ENCODE measurements around the gene TENM3.

TENM3 gene

DNA sequence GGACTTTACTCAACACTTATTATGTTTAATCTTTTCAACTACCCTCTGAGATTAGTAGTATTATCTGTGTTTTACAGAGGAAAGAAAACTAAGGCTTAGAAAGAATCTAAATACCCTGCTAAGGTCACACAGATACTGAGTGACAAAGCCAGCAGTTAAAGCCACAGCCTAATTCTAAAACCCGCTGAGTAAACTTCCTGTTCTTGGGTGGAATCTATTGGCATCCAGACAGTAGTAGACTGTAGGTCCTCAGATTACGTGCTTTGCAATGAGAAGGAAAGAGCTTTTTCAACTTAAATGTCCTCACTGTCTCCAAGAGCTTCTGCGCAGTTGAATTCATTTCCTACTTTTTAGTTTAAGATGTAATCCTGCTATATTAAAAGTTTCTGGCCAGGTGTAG is 126.0 kb downstream of the TENM3 start:
- peak; percentile 38; the same call in 1 of the 3 replicates for ATAC-seq
- TF ChIP-seq SNAI2 (CRISPR knock-in tag; IDR thresholded peaks at IDR 0.05) (no peak), BACH2 (CRISPR knock-in tag; IDR thresholded peaks at IDR 0.05; ENCODE audit: borderline replicate concordance) (no peak), ESRRG (CRISPR knock-in tag; IDR thresholded peaks at IDR 0.05) (no peak), PPARA (CRISPR knock-in tag; IDR thresholded peaks at IDR 0.05; ENCODE audit: borderline replicate concordance) (no peak), ZNF8 (CRISPR knock-in tag; IDR thresholded peaks at IDR 0.05) (no peak), CSDC2 (CRISPR knock-in tag; IDR thresholded peaks at IDR 0.05) (no peak), OSR1 (CRISPR knock-in tag; IDR thresholded peaks at IDR 0.05) (no peak), RARB (CRISPR knock-in tag; IDR thresholded peaks at IDR 0.05) (no peak), ISL1 (CRISPR knock-in tag; IDR thresholded peaks at IDR 0.05) (no peak)
- TF ChIP-seq, protein P1, sequence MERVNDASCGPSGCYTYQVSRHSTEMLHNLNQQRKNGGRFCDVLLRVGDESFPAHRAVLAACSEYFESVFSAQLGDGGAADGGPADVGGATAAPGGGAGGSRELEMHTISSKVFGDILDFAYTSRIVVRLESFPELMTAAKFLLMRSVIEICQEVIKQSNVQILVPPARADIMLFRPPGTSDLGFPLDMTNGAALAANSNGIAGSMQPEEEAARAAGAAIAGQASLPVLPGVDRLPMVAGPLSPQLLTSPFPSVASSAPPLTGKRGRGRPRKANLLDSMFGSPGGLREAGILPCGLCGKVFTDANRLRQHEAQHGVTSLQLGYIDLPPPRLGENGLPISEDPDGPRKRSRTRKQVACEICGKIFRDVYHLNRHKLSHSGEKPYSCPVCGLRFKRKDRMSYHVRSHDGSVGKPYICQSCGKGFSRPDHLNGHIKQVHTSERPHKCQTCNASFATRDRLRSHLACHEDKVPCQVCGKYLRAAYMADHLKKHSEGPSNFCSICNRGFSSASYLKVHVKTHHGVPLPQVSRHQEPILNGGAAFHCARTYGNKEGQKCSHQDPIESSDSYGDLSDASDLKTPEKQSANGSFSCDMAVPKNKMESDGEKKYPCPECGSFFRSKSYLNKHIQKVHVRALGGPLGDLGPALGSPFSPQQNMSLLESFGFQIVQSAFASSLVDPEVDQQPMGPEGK (CRISPR knock-in tag; IDR thresholded peaks at IDR 0.05; ENCODE audit: borderline replicate concordance): no peak
- TF ChIP-seq, protein P2, sequence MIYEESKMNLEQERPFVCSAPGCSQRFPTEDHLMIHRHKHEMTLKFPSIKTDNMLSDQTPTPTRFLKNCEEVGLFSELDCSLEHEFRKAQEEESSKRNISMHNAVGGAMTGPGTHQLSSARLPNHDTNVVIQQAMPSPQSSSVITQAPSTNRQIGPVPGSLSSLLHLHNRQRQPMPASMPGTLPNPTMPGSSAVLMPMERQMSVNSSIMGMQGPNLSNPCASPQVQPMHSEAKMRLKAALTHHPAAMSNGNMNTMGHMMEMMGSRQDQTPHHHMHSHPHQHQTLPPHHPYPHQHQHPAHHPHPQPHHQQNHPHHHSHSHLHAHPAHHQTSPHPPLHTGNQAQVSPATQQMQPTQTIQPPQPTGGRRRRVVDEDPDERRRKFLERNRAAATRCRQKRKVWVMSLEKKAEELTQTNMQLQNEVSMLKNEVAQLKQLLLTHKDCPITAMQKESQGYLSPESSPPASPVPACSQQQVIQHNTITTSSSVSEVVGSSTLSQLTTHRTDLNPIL (CRISPR knock-in tag; IDR thresholded peaks at IDR 0.05; ENCODE audit: low read depth): no peak

DNA sequence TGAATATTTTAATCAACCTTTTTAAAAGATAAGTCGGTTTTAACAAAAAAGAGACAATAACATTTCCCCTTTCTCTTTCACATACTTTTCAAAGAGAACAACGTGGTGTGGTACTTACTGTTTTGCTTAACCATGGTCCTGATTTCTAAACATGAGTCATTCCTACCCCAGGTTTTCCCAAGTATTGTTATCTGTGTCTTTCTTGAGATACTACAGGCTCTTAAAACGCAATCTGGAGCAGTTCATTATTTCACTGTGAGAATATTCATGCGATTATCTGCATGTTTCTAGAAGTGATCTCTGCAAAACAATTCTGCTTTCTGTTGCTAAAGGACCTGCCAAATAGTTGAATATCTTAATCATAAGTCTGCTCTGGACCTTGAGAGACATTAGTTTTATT is 127.3 kb downstream of the TENM3 start:
- no peak for TF ChIP-seq ZC3H10 (CRISPR knock-in tag; IDR thresholded peaks at IDR 0.05)
- TF ChIP-seq GLIS3 (CRISPR knock-in tag; IDR thresholded peaks at IDR 0.05): no peak
- TF ChIP-seq, protein P2 (CRISPR knock-in tag; IDR thresholded peaks at IDR 0.05; ENCODE audit: low read depth): no peak
- no peak for TF ChIP-seq ZFP30 (CRISPR knock-in tag; IDR thresholded peaks at IDR 0.05)
- TF ChIP-seq, protein P3, sequence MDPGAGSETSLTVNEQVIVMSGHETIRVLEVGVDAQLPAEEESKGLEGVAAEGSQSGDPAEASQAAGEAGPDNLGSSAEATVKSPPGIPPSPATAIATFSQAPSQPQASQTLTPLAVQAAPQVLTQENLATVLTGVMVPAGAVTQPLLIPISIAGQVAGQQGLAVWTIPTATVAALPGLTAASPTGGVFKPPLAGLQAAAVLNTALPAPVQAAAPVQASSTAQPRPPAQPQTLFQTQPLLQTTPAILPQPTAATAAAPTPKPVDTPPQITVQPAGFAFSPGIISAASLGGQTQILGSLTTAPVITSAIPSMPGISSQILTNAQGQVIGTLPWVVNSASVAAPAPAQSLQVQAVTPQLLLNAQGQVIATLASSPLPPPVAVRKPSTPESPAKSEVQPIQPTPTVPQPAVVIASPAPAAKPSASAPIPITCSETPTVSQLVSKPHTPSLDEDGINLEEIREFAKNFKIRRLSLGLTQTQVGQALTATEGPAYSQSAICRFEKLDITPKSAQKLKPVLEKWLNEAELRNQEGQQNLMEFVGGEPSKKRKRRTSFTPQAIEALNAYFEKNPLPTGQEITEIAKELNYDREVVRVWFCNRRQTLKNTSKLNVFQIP (CRISPR knock-in tag; IDR thresholded peaks at IDR 0.05; ENCODE audit: borderline replicate concordance, low read depth): no peak
- no peak for TF ChIP-seq BACH2 (CRISPR knock-in tag; IDR thresholded peaks at IDR 0.05; ENCODE audit: borderline replicate concordance)
- TF ChIP-seq CSDC2 (CRISPR knock-in tag; IDR thresholded peaks at IDR 0.05): no peak
- no peak for TF ChIP-seq SNAI2 (CRISPR knock-in tag; IDR thresholded peaks at IDR 0.05)
- no peak for TF ChIP-seq ZNF8 (CRISPR knock-in tag; IDR thresholded peaks at IDR 0.05)
- TF ChIP-seq ISL1 (CRISPR knock-in tag; IDR thresholded peaks at IDR 0.05): no peak
- TF ChIP-seq PPARA (CRISPR knock-in tag; IDR thresholded peaks at IDR 0.05; ENCODE audit: borderline replicate concordance): no peak
- TF ChIP-seq ZNF70 (CRISPR knock-in tag; IDR thresholded peaks at IDR 0.05): no peak
- TF ChIP-seq ESRRG (CRISPR knock-in tag; IDR thresholded peaks at IDR 0.05): no peak
- TF ChIP-seq ZFP3 (CRISPR knock-in tag; IDR thresholded peaks at IDR 0.05): no peak
- TF ChIP-seq, protein P4, sequence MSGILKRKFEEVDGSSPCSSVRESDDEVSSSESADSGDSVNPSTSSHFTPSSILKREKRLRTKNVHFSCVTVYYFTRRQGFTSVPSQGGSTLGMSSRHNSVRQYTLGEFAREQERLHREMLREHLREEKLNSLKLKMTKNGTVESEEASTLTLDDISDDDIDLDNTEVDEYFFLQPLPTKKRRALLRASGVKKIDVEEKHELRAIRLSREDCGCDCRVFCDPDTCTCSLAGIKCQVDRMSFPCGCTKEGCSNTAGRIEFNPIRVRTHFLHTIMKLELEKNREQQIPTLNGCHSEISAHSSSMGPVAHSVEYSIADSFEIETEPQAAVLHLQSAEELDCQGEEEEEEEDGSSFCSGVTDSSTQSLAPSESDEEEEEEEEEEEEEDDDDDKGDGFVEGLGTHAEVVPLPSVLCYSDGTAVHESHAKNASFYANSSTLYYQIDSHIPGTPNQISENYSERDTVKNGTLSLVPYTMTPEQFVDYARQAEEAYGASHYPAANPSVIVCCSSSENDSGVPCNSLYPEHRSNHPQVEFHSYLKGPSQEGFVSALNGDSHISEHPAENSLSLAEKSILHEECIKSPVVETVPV (CRISPR knock-in tag; IDR thresholded peaks at IDR 0.05): no peak
- TF ChIP-seq TOX (CRISPR knock-in tag; IDR thresholded peaks at IDR 0.05; ENCODE audit: borderline replicate concordance): no peak
- no peak for TF ChIP-seq TCF4 (CRISPR knock-in tag; IDR thresholded peaks at IDR 0.05; ENCODE audit: borderline replicate concordance)
- TF ChIP-seq, protein P1 (CRISPR knock-in tag; IDR thresholded peaks at IDR 0.05; ENCODE audit: borderline replicate concordance): no peak
- TF ChIP-seq ZNF565 (CRISPR knock-in tag; conservative IDR thresholded peaks at IDR 0.05; ENCODE audit: low read depth): no peak
- TF ChIP-seq, protein P5, sequence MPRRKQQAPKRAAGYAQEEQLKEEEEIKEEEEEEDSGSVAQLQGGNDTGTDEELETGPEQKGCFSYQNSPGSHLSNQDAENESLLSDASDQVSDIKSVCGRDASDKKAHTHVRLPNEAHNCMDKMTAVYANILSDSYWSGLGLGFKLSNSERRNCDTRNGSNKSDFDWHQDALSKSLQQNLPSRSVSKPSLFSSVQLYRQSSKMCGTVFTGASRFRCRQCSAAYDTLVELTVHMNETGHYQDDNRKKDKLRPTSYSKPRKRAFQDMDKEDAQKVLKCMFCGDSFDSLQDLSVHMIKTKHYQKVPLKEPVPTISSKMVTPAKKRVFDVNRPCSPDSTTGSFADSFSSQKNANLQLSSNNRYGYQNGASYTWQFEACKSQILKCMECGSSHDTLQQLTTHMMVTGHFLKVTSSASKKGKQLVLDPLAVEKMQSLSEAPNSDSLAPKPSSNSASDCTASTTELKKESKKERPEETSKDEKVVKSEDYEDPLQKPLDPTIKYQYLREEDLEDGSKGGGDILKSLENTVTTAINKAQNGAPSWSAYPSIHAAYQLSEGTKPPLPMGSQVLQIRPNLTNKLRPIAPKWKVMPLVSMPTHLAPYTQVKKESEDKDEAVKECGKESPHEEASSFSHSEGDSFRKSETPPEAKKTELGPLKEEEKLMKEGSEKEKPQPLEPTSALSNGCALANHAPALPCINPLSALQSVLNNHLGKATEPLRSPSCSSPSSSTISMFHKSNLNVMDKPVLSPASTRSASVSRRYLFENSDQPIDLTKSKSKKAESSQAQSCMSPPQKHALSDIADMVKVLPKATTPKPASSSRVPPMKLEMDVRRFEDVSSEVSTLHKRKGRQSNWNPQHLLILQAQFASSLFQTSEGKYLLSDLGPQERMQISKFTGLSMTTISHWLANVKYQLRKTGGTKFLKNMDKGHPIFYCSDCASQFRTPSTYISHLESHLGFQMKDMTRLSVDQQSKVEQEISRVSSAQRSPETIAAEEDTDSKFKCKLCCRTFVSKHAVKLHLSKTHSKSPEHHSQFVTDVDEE (CRISPR knock-in tag; IDR thresholded peaks at IDR 0.05): no peak
- ATAC-seq: no peak
